GM12891 (cell line): Measurements from ENCODE around the gene LRRC19.

ENCODE experiments used
- POLR2A ChIP-seq: IDR thresholded peaks from 2 replicates; pipeline ENCODE4 v1.6.1; 2011; ENCODE audit warnings: low read depth, low read length, control low read depth
- POLR2AphosphoS5 ChIP-seq: IDR thresholded peaks from 2 replicates; pipeline ENCODE4 v1.6.1; 2011; ENCODE audit warnings: low read depth, low read length, control low read depth
- POU2F2 ChIP-seq: IDR thresholded peaks from 2 replicates; pipeline ENCODE4 v1.6.1; 2011; ENCODE audit warnings: low read depth, mild to moderate bottlenecking, control low read depth, low read length, moderate library complexity
- TAF1 ChIP-seq: IDR thresholded peaks from 2 replicates; pipeline ENCODE4 v1.6.1; 2011; ENCODE audit warnings: low read depth, low read length, control low read depth

GRCh38 chr9:27022920-27023319 lies 17.4 kb upstream of the LRRC19 start:
- TF ChIP-seq TAF1, result no peak
- no peak for TF ChIP-seq POLR2A
- TF ChIP-seq POLR2AphosphoS5, result no peak
- TF ChIP-seq POU2F2, result no peak
